ENCODE results near the gene ME1. TPM values are rescaled to one million over a fixed set of nuclear protein-coding genes. Genes with fewer than 3 reads are reported as not detected.
"Not testable (repeated sequence)": the region's sequence is repeated elsewhere in the genome, so short reads cannot be mapped to it uniquely, and the experiment has no call there.

The ME1 gene
- polyA plus RNA-seq, 4 donors: 2.7 to 3.8 (median 3.0) TPM

- no peak for DNase-seq (ENCODE audit: low read depth in 4 of 4, low spot score in 3 of 4)
Measured at GRCh38 chr6:83265384-83265783, 165.5 kb downstream of the ME1 start.

GRCh38 chr6:83260577-83260976, 170.3 kb downstream of the ME1 start:
- DNase-seq (ENCODE audit: low read depth in 4 of 4, low spot score in 3 of 4): no peak

GRCh38 chr6:83258517-83258916, 172.3 kb downstream of the ME1 start:
- DNase-seq (ENCODE audit: low read depth in 4 of 4, low spot score in 3 of 4): no peak

GRCh38 chr6:83257791-83258190, 173.1 kb downstream of the ME1 start:
- no peak for DNase-seq (ENCODE audit: low read depth in 4 of 4, low spot score in 3 of 4)

DNA sequence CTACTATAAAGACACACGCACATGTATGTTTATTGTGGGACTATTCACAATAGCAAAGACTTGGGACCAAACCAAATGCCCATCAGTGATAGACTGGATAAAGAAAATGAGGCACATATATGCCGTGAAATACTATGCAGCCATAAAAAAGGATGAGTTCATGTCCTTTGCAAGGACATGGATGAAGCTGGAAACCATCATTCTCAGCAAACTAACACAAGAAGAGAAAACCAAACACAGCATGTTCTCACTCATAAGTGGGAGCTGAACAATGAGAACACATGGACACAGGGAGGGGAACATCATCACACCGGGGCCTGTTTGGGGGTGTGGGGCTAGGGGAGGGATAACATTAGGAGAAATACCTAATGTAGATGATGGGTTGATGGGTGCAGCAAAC, 174.1 kb downstream of the ME1 start:
- DNase-seq (ENCODE audit: low read depth in 4 of 4, low spot score in 3 of 4): not testable (repeated sequence)

DNA sequence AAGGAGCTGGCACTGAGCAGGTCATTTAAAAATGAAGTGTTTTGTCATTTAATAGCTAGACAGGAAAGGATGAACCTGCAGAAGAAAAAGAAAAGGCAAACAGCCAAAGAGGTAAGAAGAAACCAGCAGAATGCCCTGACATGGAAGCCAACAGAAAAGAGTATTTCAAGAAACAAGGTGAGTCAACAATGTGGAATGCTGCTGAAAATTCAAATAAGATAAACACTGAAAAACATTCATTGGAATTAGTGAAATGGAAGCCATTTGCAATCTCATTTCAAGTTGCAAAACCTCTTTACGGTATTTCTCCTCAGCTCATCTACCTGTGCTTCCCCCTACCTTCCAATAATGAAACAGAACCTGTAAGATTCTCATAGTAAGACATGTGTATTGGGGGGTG, 178.1 kb downstream of the ME1 start:
- DNase-seq (ENCODE audit: low read depth in 4 of 4, low spot score in 3 of 4): no peak

DNA sequence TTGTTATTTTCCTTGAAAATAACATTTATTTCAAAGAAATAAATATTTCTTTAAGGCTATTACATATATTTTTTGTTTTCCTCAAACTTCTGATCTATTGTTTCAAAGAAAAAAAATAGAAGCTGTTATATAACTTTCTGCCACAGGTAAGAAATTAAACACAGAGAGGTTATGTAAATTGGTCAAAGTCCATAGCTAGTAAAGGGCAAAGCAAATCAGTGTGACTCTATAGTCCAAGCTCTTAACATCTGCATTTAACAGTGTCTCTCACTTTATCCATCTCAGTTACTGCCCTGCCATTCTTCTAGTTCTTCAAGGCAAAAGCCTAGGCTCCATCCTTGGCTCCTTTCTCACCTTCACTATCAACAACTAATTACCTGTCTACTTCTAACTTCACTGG, 180.6 kb downstream of the ME1 start:
- no peak for DNase-seq (ENCODE audit: low read depth in 4 of 4, low spot score in 3 of 4)

- no peak for DNase-seq (ENCODE audit: low read depth in 4 of 4, low spot score in 3 of 4)
Measured at GRCh38 chr6:83247471-83247870, 183.4 kb downstream of the ME1 start.

GRCh38 chr6:83231146-83231545, 199.7 kb downstream of the ME1 start:
- no peak for DNase-seq (ENCODE audit: low read depth in 4 of 4, low spot score in 3 of 4)

DNA sequence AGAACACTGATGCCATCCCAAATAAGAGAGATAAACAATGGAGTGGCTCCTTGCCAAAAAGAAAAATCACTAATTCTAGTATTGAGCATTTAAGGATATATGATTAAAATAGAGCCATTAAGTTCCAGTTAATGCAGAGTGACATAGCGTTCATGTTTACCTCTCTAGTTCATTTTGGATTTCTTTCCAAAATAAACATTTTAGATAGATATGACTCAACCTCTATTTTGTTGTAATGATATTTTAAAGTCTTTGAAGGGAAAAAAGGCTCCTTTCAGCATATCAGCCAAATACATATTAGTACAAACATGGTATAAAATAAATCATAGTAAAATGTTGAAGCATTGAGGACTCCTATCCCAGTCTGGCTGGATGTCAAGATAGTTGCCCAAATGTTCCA, 204.3 kb downstream of the ME1 start:
- DNase-seq (ENCODE audit: low read depth in 4 of 4, low spot score in 3 of 4): no peak

- DNase-seq (ENCODE audit: low read depth in 4 of 4, low spot score in 3 of 4): peak in 2 of 4 donors; percentile 20 to 26
Measured at GRCh38 chr6:83221889-83222479, 208.9 kb downstream of the ME1 start.

DNA sequence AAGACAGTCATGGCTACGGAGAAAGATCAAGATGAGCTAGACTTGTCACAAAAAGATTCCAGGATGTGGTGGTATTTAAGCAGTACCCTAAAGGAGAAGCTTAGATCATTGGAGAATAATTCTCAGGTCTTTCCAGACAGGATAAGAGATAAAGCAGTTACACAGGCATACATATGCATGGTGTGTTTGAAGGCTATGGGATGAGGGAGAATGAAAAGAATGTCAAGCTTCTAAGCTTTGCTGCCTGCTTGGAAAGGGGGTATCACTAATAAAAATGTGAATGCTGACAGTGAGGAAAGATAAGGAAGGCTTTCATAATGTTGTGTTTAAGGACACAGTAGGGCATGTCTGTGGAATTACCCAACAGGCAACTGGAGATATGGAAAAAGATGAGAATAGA, 209.6 kb downstream of the ME1 start:
- DNase-seq (ENCODE audit: low read depth in 4 of 4, low spot score in 3 of 4): no peak

- DNase-seq (ENCODE audit: low read depth in 4 of 4, low spot score in 3 of 4): no peak
Measured at GRCh38 chr6:83220121-83220520, 210.7 kb downstream of the ME1 start.

DNA sequence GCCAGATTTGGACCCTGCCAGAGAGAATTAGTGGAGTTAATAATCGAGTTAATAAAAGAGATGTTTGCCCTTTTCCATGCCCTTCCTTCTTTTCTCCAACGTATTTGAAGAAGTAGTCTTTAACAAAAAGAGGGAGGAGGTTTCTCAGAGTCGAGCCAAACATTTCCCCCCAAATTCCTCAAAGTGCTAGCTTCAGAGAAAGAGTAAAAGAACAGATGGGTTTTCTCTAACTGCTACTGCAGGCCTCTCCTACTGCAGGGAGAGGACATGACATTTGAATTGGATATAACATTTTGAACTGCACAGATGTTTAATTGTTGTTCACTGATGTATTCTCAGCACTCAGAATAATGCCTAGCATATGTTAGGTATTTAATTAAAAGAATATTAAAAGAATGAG, 212.2 kb downstream of the ME1 start:
- DNase-seq (ENCODE audit: low read depth in 4 of 4, low spot score in 3 of 4): peak in 1 of 4 donors; percentile 13

GRCh38 chr6:83216806-83217205, 214.0 kb downstream of the ME1 start:
- DNase-seq (ENCODE audit: low read depth in 4 of 4, low spot score in 3 of 4): no peak

GRCh38 chr6:83215131-83216047, 215.5 kb downstream of the ME1 start:
- peak in 2 of 4 donors; percentile 45 to 51 for DNase-seq (ENCODE audit: low read depth in 4 of 4, low spot score in 3 of 4)

DNA sequence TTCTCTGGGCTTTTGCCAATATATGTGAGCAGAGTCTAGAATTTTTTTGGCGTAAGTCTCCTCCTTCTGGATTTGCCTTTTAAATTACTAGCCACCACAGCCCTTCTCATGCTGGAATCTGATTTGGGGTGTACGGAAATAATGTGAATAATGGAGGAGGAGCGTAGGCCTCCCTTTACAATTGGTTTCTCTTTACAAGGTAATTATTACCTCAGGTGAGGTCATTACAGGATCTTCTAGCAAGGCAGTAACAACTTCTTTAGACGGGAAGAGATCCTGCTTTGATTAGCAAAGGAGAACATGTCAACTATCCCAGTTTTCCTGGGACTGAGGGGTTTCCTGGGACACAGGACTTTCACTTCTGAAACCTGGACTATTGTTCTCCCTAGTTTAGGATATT, 228.8 kb downstream of the ME1 start:
- no peak for DNase-seq (ENCODE audit: low read depth in 4 of 4, low spot score in 3 of 4)

- no peak for DNase-seq (ENCODE audit: low read depth in 4 of 4, low spot score in 3 of 4)
Measured at GRCh38 chr6:83199863-83200225, 231.0 kb downstream of the ME1 start.

- no peak for DNase-seq (ENCODE audit: low read depth in 4 of 4, low spot score in 3 of 4)
Measured at GRCh38 chr6:83199173-83199862, 231.5 kb downstream of the ME1 start.

DNA sequence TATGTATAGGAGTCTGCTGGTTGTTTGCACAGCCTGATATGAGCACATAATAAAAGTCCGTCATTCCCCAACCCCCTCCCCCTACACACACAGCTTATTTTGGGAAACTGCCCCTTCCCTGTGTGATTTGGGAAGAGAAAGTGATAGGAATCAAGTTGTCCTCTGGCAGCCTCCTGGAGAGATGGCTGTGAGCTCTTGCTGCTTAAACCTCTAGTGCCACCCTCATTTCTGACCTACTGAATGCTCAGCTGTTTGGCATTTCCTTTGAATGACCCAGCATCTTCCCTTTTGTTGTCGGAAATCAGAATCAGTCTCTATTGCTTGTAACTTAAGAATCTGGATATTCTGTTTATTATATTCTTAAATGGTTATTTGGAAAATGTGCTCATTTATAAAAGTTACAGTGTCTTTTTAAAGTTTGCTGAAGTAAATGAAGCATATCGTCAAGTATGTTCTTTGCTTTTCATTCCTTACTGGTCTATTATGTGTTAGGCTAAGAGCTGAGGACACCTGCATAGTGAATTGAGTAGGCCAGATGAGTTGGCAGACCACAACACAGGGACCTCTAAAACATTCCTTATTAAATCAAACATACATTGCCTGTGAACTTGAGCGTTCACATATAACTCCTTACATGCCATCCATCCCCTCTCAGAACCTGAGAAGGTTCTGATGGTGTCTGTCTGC, 232.2 kb downstream of the ME1 start:
- no peak for DNase-seq (ENCODE audit: low read depth in 4 of 4, low spot score in 3 of 4)
